ENCODE measurements around the gene CLEC4E. TPM values are rescaled to one million over a fixed set of nuclear protein-coding genes. Genes with fewer than 3 reads are reported as not detected.

CLEC4E gene
- total RNA-seq, 1 donor from 2014 or later, result 40.4 TPM

- H3K4me3 ChIP-seq (ENCODE audit: low read depth, low read length), result no peak overlapping the region
- no peaks in the 10 kb centered on the region for H3K27me3 ChIP-seq (ENCODE audit: control insufficient read depth, insufficient read depth, low read length)
- TF ChIP-seq CTCF (IDR thresholded peaks at IDR 0.05; ENCODE audit: insufficient read depth, low read length, poor library complexity, severe bottlenecking), result no peak
Observed at GRCh38 chr12:8532045-8532444, 8.7 kb downstream of the CLEC4E start.

GRCh38 chr12:8527250-8528130 is 13.2 kb downstream of the CLEC4E start:
- Histone ChIP-seq H3K27me3 (ENCODE audit: control insufficient read depth, insufficient read depth, low read length) (no peaks in the 10 kb centered on the region), H3K36me3 (ENCODE audit: control insufficient read depth, insufficient read depth, low read length) (no peaks in the 10 kb centered on the region), H3K4me3 (ENCODE audit: low read depth, low read length) (no peak overlapping the region)
- DNase-seq (ENCODE audit: low read depth), result no peak
- TF ChIP-seq CTCF (IDR thresholded peaks at IDR 0.05; ENCODE audit: insufficient read depth, low read length, poor library complexity, severe bottlenecking), result no peak

More at GRCh38 chr12:8532045-8532444, 8.7 kb downstream of the CLEC4E start:
- DNase-seq (ENCODE audit: low read depth), result no peak
- no peaks in the 10 kb centered on the region for H3K36me3 ChIP-seq (ENCODE audit: control insufficient read depth, insufficient read depth, low read length)

GRCh38 chr12:8519171-8519570 is 21.5 kb downstream of the CLEC4E start:
- no peak overlapping the region for H3K4me3 ChIP-seq (ENCODE audit: low read depth, low read length)
- TF ChIP-seq CTCF (IDR thresholded peaks at IDR 0.05; ENCODE audit: insufficient read depth, low read length, poor library complexity, severe bottlenecking), result no peak
- no peaks in the 10 kb centered on the region for H3K36me3 ChIP-seq (ENCODE audit: control insufficient read depth, insufficient read depth, low read length)
- no peaks in the 10 kb centered on the region for H3K27me3 ChIP-seq (ENCODE audit: control insufficient read depth, insufficient read depth, low read length)
- DNase-seq (ENCODE audit: low read depth), result no peak

GRCh38 chr12:8517971-8518370 is 22.7 kb downstream of the CLEC4E start:
- H3K27me3 ChIP-seq (ENCODE audit: control insufficient read depth, insufficient read depth, low read length), result no peaks in the 10 kb centered on the region
- no peak overlapping the region for H3K4me3 ChIP-seq (ENCODE audit: low read depth, low read length)
- H3K36me3 ChIP-seq (ENCODE audit: control insufficient read depth, insufficient read depth, low read length), result no peaks in the 10 kb centered on the region
- no peak for DNase-seq (ENCODE audit: low read depth)
- TF ChIP-seq CTCF (IDR thresholded peaks at IDR 0.05; ENCODE audit: insufficient read depth, low read length, poor library complexity, severe bottlenecking), result no peak

- no peaks in the 10 kb centered on the region for H3K27me3 ChIP-seq (ENCODE audit: control insufficient read depth, insufficient read depth, low read length)
- no peak for DNase-seq (ENCODE audit: low read depth)
- TF ChIP-seq CTCF (IDR thresholded peaks at IDR 0.05; ENCODE audit: insufficient read depth, low read length, poor library complexity, severe bottlenecking), result no peak
- no peak within 1 kb of the TSS for H3K4me3 ChIP-seq (ENCODE audit: low read depth, low read length)
- H3K36me3 ChIP-seq (ENCODE audit: control insufficient read depth, insufficient read depth, low read length), result no peaks in the 10 kb centered on the region
Observed at GRCh38 chr12:8513256-8513655, 27.4 kb downstream of the CLEC4E start, which contains the start of gene CLEC4D. Gene CLEC4D, plus strand, starts transcription at chr12:8513503. Its CDS starts 230 bp downstream, at chr12:8513733.

Measured in kidney epithelial cell (primary cell).